Activated B cell treated with CpG ODN at 0.5 μM for 24 hours (primary cell): ENCODE measurements around the gene MIS18A. TPM values are rescaled to one million over a fixed set of nuclear protein-coding genes. Genes with fewer than 3 reads are reported as not detected.

Experiments
- ATAC-seq: fragments of 200-7000 bp; cut with Tn5 transposase; one replicate; pipeline ENCODE4 v1.10.0; 2021; ENCODE audit warnings: low read depth, mild to moderate bottlenecking, moderate library complexity
- CTCF ChIA-PET: fragments of 350-600 bp; sonication (Branson Sonifier 250); formaldehyde crosslinking; loops from one replicate; lab custom pipeline; 2021; ENCODE audit warnings: antibody characterized with exemption; lab: Charles Lee
- POLR2A ChIA-PET: fragments of 350-600 bp; sonication (Branson Sonifier 250); formaldehyde crosslinking; loops from one replicate; lab custom pipeline; 2021; ENCODE audit warnings: antibody characterized with exemption; lab: Charles Lee
- DNase-seq: peaks from one replicate; pipeline ENCODE4 v3.0.0; 2022
- H3K27ac Mint-ChIP-seq: one replicate; pipeline ENCODE4 v1.8.0; 2020; ENCODE audit warnings: mixed read lengths
- H3K27me3 Mint-ChIP-seq: one replicate; pipeline ENCODE4 v1.8.0; 2021; ENCODE audit warnings: mixed read lengths
- H3K36me3 Mint-ChIP-seq: one replicate; pipeline ENCODE4 v1.8.0; 2021; ENCODE audit warnings: low read depth, mixed read lengths
- H3K4me1 Mint-ChIP-seq: one replicate; pipeline ENCODE4 v1.8.0; 2021; ENCODE audit warnings: mixed read lengths
- H3K4me3 Mint-ChIP-seq: one replicate; pipeline ENCODE4 v1.8.0; 2020; ENCODE audit warnings: mild to moderate bottlenecking, mixed read lengths
- H3K9me3 Mint-ChIP-seq: one replicate; pipeline ENCODE4 v1.8.0; 2020; ENCODE audit warnings: mixed read lengths
- intact Hi-C: fragments of 100-400 bp; cut with micrococcal nuclease; formaldehyde crosslinking; loops from one replicate; pipeline ENCODE4 v1.15.1; 2024
- total RNA-seq: library from RNA; stranded (reverse); gene quantifications from 2 replicates; pipeline ENCODE4 v1.2.3, GENCODE V29; 2022
- TF ChIP-seq, protein P1 (sequence below): fragments of 200-600 bp; IDR thresholded peaks from one replicate; pipeline ENCODE4 v1.8.0; 2022; ENCODE audit warnings: antibody characterized with exemption, mild to moderate bottlenecking

Gene MIS18A, protein sequence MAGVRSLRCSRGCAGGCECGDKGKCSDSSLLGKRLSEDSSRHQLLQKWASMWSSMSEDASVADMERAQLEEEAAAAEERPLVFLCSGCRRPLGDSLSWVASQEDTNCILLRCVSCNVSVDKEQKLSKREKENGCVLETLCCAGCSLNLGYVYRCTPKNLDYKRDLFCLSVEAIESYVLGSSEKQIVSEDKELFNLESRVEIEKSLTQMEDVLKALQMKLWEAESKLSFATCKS
- total RNA-seq, result 6.8 and 7.7 TPM in 2 replicates

DNA sequence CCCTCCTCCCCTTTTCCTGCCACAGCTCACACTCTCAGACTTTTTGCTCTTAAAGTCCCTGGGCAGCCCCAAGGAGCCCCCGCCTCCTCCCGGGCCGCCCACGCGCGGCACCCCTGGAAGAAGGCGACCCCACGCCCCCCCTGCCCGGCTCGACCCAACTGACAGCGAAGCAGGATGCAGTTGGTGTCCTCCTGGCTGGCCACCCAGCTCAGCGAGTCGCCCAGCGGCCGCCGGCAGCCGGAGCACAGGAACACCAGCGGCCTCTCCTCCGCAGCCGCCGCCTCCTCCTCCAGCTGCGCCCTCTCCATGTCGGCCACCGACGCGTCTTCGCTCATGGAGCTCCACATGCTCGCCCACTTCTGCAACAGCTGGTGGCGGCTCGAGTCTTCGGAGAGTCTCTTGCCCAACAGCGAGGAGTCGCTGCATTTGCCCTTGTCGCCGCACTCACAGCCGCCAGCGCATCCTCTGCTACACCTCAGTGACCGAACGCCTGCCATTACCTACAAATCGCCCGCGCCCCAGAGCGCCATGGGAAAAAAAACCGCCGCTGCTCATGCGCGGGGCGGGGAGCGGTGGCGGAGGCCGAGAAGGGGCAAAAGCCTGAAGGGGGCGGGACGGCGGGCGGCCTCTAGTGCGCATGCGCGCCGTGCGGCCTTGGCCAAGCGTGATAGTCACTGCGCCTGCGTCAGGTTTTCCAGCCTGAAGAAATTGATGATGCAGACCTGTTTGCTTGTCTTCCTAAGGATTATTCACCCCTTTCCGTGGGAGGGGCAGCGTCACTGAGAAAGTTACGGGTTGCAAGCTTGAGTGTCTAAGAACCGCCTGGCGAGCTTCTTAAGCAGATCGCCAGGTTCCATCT is at the start of gene MIS18A:
TSS of gene MIS18A (minus strand) at position 532 of the 859 bp plus-strand sequence. CDS start at position 497, 35 bp downstream.
- H3K4me1 Mint-ChIP-seq, result peaks cover 16% of the 10 kb centered on the region

DNA sequence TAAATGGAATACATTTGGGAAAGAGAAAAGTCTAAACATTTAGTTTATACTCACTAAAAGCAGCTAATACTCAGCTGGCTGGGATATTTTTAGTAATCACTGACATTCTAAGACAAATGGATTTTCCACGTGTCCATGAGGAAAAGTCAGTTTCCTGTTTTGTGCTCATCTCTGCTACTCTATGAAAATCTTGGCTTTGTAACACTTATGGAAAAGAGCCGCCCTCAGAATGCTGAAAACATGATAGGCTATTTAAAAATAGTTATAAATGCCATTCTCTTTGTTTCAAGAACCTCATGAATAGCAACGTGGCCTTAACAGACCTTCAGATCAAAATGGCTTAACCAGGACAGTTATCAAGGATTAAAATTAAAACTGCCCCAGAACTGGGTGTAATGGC is 49.7 kb upstream of the MIS18A start:
- intact Hi-C loops, result no loop called here
- no peaks in the 10 kb centered on the region for H3K27me3 Mint-ChIP-seq
- CTCF ChIA-PET, result no interaction called here

More for the DNA sequence above, at the start of gene MIS18A:
- DNase-seq (peak; percentile 96), ATAC-seq (peak; percentile 96)
- H3K27ac Mint-ChIP-seq, result peak within 1 kb of the TSS; percentile 88
- ChIA-PET POLR2A (interaction anchor here (0.6 to 0.9 kb wide), 3 partner anchors 43 to 493 kb away, joined by 4 to 6 read pairs (median 4); partner anchors contain the start of gene PAXBP1), CTCF (interaction anchor here (0.6 kb wide), 1 partner anchor 21 kb away, joined by 3 read pairs; no protein-coding TSS in a partner anchor)
- peaks cover 14% of the 10 kb centered on the region for H3K36me3 Mint-ChIP-seq
- TF ChIP-seq, protein P1, sequence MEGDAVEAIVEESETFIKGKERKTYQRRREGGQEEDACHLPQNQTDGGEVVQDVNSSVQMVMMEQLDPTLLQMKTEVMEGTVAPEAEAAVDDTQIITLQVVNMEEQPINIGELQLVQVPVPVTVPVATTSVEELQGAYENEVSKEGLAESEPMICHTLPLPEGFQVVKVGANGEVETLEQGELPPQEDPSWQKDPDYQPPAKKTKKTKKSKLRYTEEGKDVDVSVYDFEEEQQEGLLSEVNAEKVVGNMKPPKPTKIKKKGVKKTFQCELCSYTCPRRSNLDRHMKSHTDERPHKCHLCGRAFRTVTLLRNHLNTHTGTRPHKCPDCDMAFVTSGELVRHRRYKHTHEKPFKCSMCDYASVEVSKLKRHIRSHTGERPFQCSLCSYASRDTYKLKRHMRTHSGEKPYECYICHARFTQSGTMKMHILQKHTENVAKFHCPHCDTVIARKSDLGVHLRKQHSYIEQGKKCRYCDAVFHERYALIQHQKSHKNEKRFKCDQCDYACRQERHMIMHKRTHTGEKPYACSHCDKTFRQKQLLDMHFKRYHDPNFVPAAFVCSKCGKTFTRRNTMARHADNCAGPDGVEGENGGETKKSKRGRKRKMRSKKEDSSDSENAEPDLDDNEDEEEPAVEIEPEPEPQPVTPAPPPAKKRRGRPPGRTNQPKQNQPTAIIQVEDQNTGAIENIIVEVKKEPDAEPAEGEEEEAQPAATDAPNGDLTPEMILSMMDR, result no peak
- intact Hi-C loops, result loop anchor here (1.0 to 5.0 kb wide), 8 partner anchors 115 to 1364 kb away; partner anchors contain the start of genes CFAP298, ITSN1, PAXBP1 and SCAF4
- peak within 1 kb of the TSS; percentile 98 for H3K4me3 Mint-ChIP-seq
- no peaks in the 10 kb centered on the region for H3K9me3 Mint-ChIP-seq
- H3K27me3 Mint-ChIP-seq, result no peaks in the 10 kb centered on the region

GRCh38 chr21:32325706-32326105 is 46.9 kb upstream of the MIS18A start:
- intact Hi-C loops, result no loop called here
- no peaks in the 10 kb centered on the region for H3K9me3 Mint-ChIP-seq
- no peak for DNase-seq
- ChIA-PET POLR2A (interaction anchor here (0.6 kb wide), 1 partner anchor 10 kb away, joined by 3 read pairs; no protein-coding TSS in a partner anchor), CTCF (no interaction called here)
- no peaks in the 10 kb centered on the region for H3K4me1 Mint-ChIP-seq
- H3K4me3 Mint-ChIP-seq, result no peak overlapping the region
- H3K27ac Mint-ChIP-seq, result no peak overlapping the region
- no peak for ATAC-seq
- no peaks in the 10 kb centered on the region for H3K27me3 Mint-ChIP-seq
- H3K36me3 Mint-ChIP-seq, result peaks cover 96% of the 10 kb centered on the region
- TF ChIP-seq, protein P1, result no peak

More for the DNA sequence above, 49.7 kb upstream of the MIS18A start:
- H3K36me3 Mint-ChIP-seq, result peaks cover 96% of the 10 kb centered on the region
- peaks cover 4% of the 10 kb centered on the region for H3K9me3 Mint-ChIP-seq
- POLR2A ChIA-PET, result no interaction called here
- ATAC-seq (no peak), DNase-seq (no peak)
- H3K27ac Mint-ChIP-seq, result no peak overlapping the region
- TF ChIP-seq, protein P1, result no peak
- no peak overlapping the region for H3K4me3 Mint-ChIP-seq
- H3K4me1 Mint-ChIP-seq, result peaks cover 4% of the 10 kb centered on the region

- POLR2A ChIA-PET, result no interaction called here
- Mint-ChIP-seq H3K4me3 (no peak overlapping the region), H3K4me1 (no peaks in the 10 kb centered on the region), H3K9me3 (no peaks in the 10 kb centered on the region), H3K27me3 (no peaks in the 10 kb centered on the region), H3K27ac (no peak overlapping the region), H3K36me3 (peaks cover 97% of the 10 kb centered on the region)
- CTCF ChIA-PET, result no interaction called here
- intact Hi-C loops, result no loop called here
- DNase-seq (no peak), ATAC-seq (no peak)
- TF ChIP-seq, protein P1, result no peak
Measured at GRCh38 chr21:32322676-32323075, 43.8 kb upstream of the MIS18A start.
